GM23338 (cell line): ENCODE measurements around the gene MGAT4B.
A peak's percentile ranks its signal among the peaks of the same experiment; 100 is the strongest.

Experiments
- CREB1 ChIP-seq: fragments of 250-450 bp; sonication (Bioruptor Pico); IDR thresholded peaks from 2 replicates; pipeline ENCODE4 v1.5.0; 2020; ENCODE audit warnings: low read depth, mild to moderate bottlenecking, moderate library complexity
- CTCF ChIP-seq, 2 experiments: fragments of 200-600 bp in 1 of 2; sonication (generic) in 1 of 2; conservative IDR thresholded peaks; 2 replicates each; pipeline versions ENCODE4 v1.5.1 to v1.6.1; 2016 to 2017; ENCODE audit warnings: antibody characterized with exemption in 2 of 2, low read depth in 2 of 2, mild to moderate bottlenecking in 2 of 2, moderate library complexity in 1 of 2
- ETS1 ChIP-seq: IDR thresholded peaks from 2 replicates; pipeline ENCODE4 v1.6.1; 2016; ENCODE audit warnings: antibody characterized with exemption
- EZH2 ChIP-seq: fragments of 200-600 bp; sonication (generic); IDR thresholded peaks from one replicate; pipeline ENCODE4 v1.8.0; 2017; ENCODE audit warnings: antibody characterized with exemption, mild to moderate bottlenecking, low read depth; ENCODE audit not compliant: unreplicated experiment
- EZH2phosphoT487 ChIP-seq: fragments of 200-600 bp; sonication (generic); IDR thresholded peaks from one replicate; pipeline ENCODE4 v1.8.1; 2018; ENCODE audit warnings: antibody characterized with exemption; ENCODE audit not compliant: unreplicated experiment
- JUNB ChIP-seq: IDR thresholded peaks from one replicate; pipeline ENCODE4 v1.6.1; 2016; ENCODE audit warnings: antibody characterized with exemption; ENCODE audit not compliant: unreplicated experiment
- NANOG ChIP-seq: IDR thresholded peaks from 2 replicates; pipeline ENCODE4 v1.6.1; 2016; ENCODE audit warnings: antibody characterized with exemption, borderline replicate concordance
- POLR2AphosphoS5 ChIP-seq: IDR thresholded peaks from 2 replicates; pipeline ENCODE4 v1.6.1; 2016; ENCODE audit warnings: antibody characterized with exemption, low read depth
- REST ChIP-seq: IDR thresholded peaks from one replicate; pipeline ENCODE4 v1.6.1; 2018; ENCODE audit warnings: antibody characterized with exemption; ENCODE audit not compliant: unreplicated experiment
- STAT1 ChIP-seq: IDR thresholded peaks from one replicate; pipeline ENCODE4 v1.6.1; 2016; ENCODE audit warnings: antibody characterized with exemption; ENCODE audit not compliant: unreplicated experiment
- ZNF114 ChIP-seq: fragments of 250-450 bp; sonication (Bioruptor Pico); IDR thresholded peaks from 2 replicates; pipeline ENCODE4 v1.5.0; 2020; ENCODE audit warnings: mild to moderate bottlenecking, moderate library complexity
- ZNF331 ChIP-seq: fragments of 250-450 bp; sonication (Bioruptor Pico); IDR thresholded peaks from 2 replicates; pipeline ENCODE4 v1.5.0; 2020; ENCODE audit warnings: low read depth, mild to moderate bottlenecking, moderate library complexity

- TF ChIP-seq EZH2phosphoT487 (no peak), POLR2AphosphoS5 (no peak), CTCF (conservative IDR thresholded peaks at IDR 0.05; ENCODE audit: low read depth in 2 of 2) (peak; percentile 55 to 66), EZH2 (no peak), REST (no peak), CREB1 (no peak), ETS1 (no peak), ZNF331 (no peak), NANOG (no peak), ZNF114 (CRISPR knock-in tag) (no peak), STAT1 (no peak), JUNB (no peak)
These were observed 38.2 kb downstream of the MGAT4B start for GRCh38 chr5:179768326-179769085.
